ENCODE results near the gene RAD18.

DNA sequence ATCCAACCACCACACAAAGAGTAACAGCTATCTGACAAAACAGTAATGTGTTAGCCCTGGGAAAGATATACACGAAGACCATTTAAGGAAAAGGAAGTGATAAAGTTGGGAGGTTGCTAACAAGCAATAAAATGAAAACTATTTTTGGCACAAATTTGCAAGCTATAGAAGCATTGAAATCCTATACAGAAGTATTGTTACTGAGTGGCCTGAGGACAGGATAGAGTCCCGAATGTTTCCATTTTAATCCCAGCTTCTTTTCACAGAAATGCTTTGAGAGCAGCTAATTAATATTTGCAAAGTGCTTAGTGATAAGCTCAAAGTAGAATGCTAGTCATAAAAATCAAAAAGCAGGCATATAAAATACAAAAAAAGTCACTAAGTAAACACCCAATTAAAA lies 51.5 kb downstream of the RAD18 start:
- TF ChIP-seq POLR2A (IDR thresholded peaks at IDR 0.05) (no peak), POLR2AphosphoS5 (IDR thresholded peaks at IDR 0.05; ENCODE audit: insufficient read depth in 1 of 2, low read depth in 1 of 2) (no peak)
- TF ChIP-seq, protein P1, sequence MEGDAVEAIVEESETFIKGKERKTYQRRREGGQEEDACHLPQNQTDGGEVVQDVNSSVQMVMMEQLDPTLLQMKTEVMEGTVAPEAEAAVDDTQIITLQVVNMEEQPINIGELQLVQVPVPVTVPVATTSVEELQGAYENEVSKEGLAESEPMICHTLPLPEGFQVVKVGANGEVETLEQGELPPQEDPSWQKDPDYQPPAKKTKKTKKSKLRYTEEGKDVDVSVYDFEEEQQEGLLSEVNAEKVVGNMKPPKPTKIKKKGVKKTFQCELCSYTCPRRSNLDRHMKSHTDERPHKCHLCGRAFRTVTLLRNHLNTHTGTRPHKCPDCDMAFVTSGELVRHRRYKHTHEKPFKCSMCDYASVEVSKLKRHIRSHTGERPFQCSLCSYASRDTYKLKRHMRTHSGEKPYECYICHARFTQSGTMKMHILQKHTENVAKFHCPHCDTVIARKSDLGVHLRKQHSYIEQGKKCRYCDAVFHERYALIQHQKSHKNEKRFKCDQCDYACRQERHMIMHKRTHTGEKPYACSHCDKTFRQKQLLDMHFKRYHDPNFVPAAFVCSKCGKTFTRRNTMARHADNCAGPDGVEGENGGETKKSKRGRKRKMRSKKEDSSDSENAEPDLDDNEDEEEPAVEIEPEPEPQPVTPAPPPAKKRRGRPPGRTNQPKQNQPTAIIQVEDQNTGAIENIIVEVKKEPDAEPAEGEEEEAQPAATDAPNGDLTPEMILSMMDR (IDR thresholded peaks at IDR 0.05): no peak

All from vagina (tissue), 2 donors.